Measurements from ENCODE around the gene ARSB.

The ARSB gene

DNA sequence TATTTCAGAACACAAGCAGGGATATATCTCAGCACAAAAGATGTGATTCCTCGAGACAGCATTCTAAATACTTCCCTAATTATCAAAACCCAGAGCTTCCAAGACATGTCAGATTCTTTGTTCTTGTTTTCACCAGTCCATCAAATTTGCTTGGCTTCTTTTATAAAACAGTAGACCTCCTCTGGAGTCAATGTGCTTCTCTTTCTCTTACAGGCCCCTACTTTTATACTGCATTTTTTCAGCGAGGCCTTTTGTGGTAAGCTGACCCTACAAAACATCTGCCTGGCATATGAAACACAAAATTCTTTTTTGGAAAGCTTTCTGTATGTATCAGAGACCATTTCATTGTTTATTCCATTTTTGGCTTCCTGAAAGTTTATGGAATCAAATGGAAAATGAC, 81.8 kb downstream of the ARSB start:
- TF ChIP-seq, protein P1, sequence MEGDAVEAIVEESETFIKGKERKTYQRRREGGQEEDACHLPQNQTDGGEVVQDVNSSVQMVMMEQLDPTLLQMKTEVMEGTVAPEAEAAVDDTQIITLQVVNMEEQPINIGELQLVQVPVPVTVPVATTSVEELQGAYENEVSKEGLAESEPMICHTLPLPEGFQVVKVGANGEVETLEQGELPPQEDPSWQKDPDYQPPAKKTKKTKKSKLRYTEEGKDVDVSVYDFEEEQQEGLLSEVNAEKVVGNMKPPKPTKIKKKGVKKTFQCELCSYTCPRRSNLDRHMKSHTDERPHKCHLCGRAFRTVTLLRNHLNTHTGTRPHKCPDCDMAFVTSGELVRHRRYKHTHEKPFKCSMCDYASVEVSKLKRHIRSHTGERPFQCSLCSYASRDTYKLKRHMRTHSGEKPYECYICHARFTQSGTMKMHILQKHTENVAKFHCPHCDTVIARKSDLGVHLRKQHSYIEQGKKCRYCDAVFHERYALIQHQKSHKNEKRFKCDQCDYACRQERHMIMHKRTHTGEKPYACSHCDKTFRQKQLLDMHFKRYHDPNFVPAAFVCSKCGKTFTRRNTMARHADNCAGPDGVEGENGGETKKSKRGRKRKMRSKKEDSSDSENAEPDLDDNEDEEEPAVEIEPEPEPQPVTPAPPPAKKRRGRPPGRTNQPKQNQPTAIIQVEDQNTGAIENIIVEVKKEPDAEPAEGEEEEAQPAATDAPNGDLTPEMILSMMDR (IDR thresholded peaks at IDR 0.05; ENCODE audit: low read depth, low read length, poor library complexity, severe bottlenecking), result no peak
- no peak for TF ChIP-seq EZH2phosphoT487 (IDR thresholded peaks at IDR 0.05; ENCODE audit: borderline replicate concordance, low read length)
- Histone ChIP-seq H3K9me3 (ENCODE audit: control insufficient read depth, insufficient read depth, low read length) (no peaks in the 10 kb centered on the region), H3K4me2 (ENCODE audit: low read length) (no peak overlapping the region), H3K9me2 (replicated peaks; ENCODE audit: control insufficient read depth, low read length) (no peaks in the 10 kb centered on the region), H4K20me1 (ENCODE audit: control insufficient read depth, insufficient read depth, low read depth, low read length) (no peaks in the 10 kb centered on the region), H3K4me1 (ENCODE audit: control insufficient read depth, low read length) (peaks cover 16% of the 10 kb centered on the region), H3F3A (ENCODE audit: control insufficient read depth, insufficient read depth) (no peaks in the 10 kb centered on the region; the same call in 1 of the 2 replicates), H3K79me2 (ENCODE audit: control insufficient read depth, low read length) (no peaks in the 10 kb centered on the region), H3K27ac (ENCODE audit: low read depth, low read length) (no peak overlapping the region), H3K4me3 (ENCODE audit: low read length) (no peak overlapping the region), H3K36me3 (ENCODE audit: control insufficient read depth, low read length) (no peaks in the 10 kb centered on the region), H3K27me3 (ENCODE audit: control insufficient read depth, low read length) (no peaks in the 10 kb centered on the region)

DNA sequence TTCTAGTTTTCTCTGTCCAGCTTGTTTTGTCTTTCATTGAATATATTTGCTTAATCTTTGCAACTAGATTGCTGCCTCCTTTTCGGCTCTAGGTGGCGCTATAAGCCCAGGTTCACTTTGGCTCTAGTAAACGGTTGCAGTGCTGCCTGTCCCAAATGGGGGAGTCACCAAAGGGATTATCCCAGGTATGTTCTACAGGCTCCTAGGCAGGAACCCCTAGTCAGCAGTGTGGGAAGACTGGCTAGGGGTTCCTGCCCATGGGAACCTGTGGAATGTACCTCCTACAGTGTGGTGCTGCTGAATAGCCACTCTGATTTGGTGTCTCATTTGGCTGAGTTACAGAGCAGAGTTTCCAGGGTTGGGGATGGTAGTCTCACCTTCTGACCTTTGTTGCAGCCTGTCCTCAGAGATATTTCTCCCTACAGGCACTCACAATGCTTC, 85.2 kb downstream of the ARSB start:
- Histone ChIP-seq H3K27ac (ENCODE audit: low read depth, low read length) (no peak overlapping the region), H3K9me3 (ENCODE audit: control insufficient read depth, insufficient read depth, low read length) (no peaks in the 10 kb centered on the region), H3K4me3 (ENCODE audit: low read length) (no peak overlapping the region), H3K4me1 (ENCODE audit: control insufficient read depth, low read length) (peaks cover 2% of the 10 kb centered on the region), H4K20me1 (ENCODE audit: control insufficient read depth, insufficient read depth, low read depth, low read length) (no peaks in the 10 kb centered on the region), H3K79me2 (ENCODE audit: control insufficient read depth, low read length) (no peaks in the 10 kb centered on the region), H3K4me2 (ENCODE audit: low read length) (no peak overlapping the region), H3K27me3 (ENCODE audit: control insufficient read depth, low read length) (no peaks in the 10 kb centered on the region), H3K9me2 (replicated peaks; ENCODE audit: control insufficient read depth, low read length) (no peaks in the 10 kb centered on the region), H3F3A (ENCODE audit: control insufficient read depth, insufficient read depth) (no peaks in the 10 kb centered on the region; the same call in 1 of the 2 replicates), H3K36me3 (ENCODE audit: control insufficient read depth, low read length) (no peaks in the 10 kb centered on the region)
- TF ChIP-seq, protein P1 (IDR thresholded peaks at IDR 0.05; ENCODE audit: low read depth, low read length, poor library complexity, severe bottlenecking), result peak; percentile 94
- TF ChIP-seq EZH2phosphoT487 (IDR thresholded peaks at IDR 0.05; ENCODE audit: borderline replicate concordance, low read length), result no peak

DNA sequence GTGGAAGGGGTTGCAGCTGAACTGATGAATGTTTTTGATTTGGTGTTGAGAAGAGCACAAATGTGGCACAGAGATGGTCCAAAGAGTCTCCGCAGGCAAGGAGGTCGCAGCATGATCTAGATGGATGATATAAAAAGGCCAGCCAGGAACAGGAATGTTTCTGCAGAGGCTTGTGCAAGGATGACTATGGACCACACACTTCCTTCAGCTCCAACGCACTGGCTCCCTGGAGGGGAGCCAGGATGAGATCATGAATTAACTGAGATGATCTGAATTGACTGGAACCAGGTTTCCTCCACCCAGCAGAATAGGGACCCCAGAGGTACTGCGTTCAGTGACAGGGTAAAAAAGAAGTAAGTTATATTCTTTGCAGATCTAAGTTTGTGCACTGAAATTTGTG, 89.0 kb downstream of the ARSB start:
- peaks cover 7% of the 10 kb centered on the region for H3K4me1 ChIP-seq (ENCODE audit: control insufficient read depth, low read length)
- H3K4me3 ChIP-seq (ENCODE audit: low read length), result no peak overlapping the region
- no peaks in the 10 kb centered on the region for H3K79me2 ChIP-seq (ENCODE audit: control insufficient read depth, low read length)
- no peaks in the 10 kb centered on the region for H3K9me3 ChIP-seq (ENCODE audit: control insufficient read depth, insufficient read depth, low read length)
- no peaks in the 10 kb centered on the region for H3F3A ChIP-seq (ENCODE audit: control insufficient read depth, insufficient read depth)
- no peak overlapping the region for H3K4me2 ChIP-seq (ENCODE audit: low read length)
- no peaks in the 10 kb centered on the region for H4K20me1 ChIP-seq (ENCODE audit: control insufficient read depth, insufficient read depth, low read depth, low read length)
- no peak for TF ChIP-seq EZH2phosphoT487 (IDR thresholded peaks at IDR 0.05; ENCODE audit: borderline replicate concordance, low read length)
- TF ChIP-seq, protein P1 (IDR thresholded peaks at IDR 0.05; ENCODE audit: low read depth, low read length, poor library complexity, severe bottlenecking), result no peak
- H3K27ac ChIP-seq (ENCODE audit: low read depth, low read length), result no peak overlapping the region
- H3K36me3 ChIP-seq (ENCODE audit: control insufficient read depth, low read length), result no peaks in the 10 kb centered on the region
- H3K9me2 ChIP-seq (replicated peaks; ENCODE audit: control insufficient read depth, low read length), result no peaks in the 10 kb centered on the region
- H3K27me3 ChIP-seq (ENCODE audit: control insufficient read depth, low read length), result no peaks in the 10 kb centered on the region
